Measurements from ENCODE around the gene CHD6. TPM values are rescaled to one million over a fixed set of nuclear protein-coding genes. Genes with fewer than 3 reads are reported as not detected.

The CHD6 gene
- total RNA-seq, 1 experiment from 2014 or later, result 14.2 TPM

DNA sequence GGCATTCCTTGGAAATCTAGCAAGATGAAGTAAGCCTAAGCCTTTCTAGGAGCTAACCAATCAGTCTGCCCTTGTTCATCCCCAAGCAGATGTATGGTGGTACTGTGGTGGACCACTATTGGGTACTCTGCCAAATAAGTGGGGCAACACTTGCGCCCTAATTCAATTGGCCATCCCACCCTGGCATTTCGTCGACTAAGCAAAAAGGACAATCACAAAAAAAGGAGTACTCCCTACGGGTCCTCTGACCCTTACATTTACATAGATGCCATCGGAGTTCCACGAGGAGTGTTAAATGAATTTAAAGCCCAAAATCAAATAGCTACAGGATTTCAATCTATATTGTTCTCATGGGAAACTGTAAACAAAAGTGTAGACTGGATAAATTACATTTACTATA is 19.5 kb downstream of the CHD6 start:
- no peak for DNase-seq (ENCODE audit: low spot score)
- in situ Hi-C loops (cut with HindIII; ENCODE audit: low sequenced_read_pairs), result no loop called here

DNA sequence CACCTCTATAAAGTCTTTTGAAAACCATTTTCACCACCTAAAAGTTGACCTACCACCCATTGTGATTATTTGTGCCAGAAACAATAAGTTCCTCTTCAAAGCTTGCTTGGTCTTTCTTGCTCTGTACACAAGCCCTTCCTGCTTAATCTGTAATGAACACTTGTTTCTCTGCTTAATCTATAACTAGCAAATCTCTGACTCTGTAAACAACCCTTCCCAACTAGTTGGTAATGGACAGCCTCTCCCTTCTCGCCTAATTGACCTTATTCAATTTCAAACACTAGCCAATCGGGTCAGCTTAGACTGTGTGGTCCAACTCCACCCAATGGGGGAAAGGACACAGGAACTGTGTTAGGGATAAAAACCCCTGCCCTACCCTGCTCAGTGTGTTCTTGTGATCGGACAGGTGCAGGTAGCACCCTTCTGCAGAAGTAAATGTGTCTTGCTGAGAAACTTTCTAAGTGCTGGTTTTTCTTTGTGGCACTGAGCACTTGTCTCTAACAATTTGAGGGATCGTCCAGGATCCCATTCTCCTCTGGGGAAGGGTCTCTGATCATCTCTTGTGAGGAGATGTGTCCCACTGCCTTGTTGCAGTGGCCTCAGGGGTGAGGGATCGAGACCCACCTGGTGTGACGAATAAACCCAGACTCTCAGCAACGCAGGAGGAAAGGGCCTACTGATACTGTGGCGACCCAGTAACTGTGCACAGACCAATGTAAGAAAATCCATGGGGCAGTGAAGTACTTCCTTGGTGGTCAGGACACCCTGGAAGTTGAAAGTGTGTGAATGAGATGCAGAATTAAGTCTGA is 23.5 kb downstream of the CHD6 start:
- in situ Hi-C loops (cut with HindIII; ENCODE audit: low sequenced_read_pairs), result no loop called here
- DNase-seq (ENCODE audit: low spot score), result no peak

DNA sequence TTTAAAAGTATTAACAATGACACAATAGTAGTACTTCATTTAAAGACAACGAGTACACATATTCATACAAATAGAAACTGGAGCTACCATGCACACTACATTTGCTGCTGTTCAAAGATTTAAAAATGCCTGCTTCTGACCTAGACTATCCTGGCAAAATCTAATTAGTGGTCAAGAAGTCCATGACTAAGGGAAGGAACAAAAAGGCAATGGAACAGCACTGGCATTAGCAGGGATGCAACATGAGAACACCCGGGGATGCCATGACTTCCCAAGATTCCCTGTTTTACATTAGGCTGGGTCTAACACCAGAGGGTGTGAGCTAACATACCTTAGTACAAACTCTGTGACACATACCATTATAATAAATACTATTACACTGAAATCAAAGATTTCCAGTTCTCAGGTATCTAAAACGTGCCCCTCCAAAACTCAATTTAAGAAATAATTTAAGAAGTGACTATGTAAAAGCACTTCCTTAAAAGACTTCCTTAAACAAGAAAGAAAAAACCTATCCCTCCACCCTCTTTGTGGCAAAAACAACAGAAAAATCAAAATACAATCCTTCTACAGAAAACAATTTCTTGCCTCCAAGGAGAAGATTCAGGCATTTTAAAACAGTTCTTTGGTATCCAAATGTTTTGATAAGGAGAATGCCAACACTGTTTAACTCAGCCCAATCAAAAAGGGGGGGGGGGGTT is 25.5 kb downstream of the CHD6 start:
- in situ Hi-C loops (cut with HindIII; ENCODE audit: low sequenced_read_pairs), result no loop called here
- no peak for DNase-seq (ENCODE audit: low spot score)

DNA sequence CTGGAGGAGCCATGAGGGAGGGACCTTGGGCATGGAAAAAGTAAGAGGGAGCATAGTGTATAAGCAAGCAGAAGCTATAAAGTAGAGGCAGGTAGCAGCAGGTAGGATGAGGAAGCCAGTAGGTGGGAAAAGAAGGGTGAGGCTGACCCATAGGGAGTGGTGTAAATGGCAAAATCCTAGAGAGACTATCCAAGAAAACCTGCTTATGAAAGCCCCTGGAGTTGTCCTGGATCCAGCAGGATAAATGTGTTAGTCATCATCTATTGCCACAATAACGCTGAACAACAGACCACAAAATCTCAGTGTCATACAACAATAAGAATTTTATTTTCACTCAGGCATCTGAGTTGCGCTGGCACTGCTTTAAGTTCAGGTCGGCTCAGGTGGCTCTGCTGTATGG is 30.2 kb downstream of the CHD6 start:
- no peak for DNase-seq (ENCODE audit: low spot score)
- in situ Hi-C loops (cut with HindIII; ENCODE audit: low sequenced_read_pairs), result no loop called here

DNA sequence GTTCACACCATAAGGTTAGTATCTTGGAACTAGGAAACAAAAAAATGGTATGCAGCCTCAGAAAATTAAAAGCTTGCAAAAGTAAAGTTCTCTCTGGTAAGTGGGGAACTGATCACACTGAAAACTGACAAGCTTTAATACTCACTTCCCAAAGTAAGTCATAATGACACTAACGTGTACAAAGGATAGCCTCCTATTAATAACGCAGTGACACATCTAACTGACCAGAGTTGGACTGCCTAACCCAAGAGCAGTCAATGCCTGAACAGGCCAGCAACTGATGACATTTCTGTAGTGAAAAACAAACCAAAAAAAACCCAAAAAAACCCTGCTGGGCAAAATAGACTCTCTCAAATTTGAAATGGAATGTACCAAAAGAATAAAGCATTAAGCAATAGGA is 30.7 kb downstream of the CHD6 start:
- DNase-seq (ENCODE audit: low spot score), result no peak
- in situ Hi-C loops (cut with HindIII; ENCODE audit: low sequenced_read_pairs), result no loop called here

DNA sequence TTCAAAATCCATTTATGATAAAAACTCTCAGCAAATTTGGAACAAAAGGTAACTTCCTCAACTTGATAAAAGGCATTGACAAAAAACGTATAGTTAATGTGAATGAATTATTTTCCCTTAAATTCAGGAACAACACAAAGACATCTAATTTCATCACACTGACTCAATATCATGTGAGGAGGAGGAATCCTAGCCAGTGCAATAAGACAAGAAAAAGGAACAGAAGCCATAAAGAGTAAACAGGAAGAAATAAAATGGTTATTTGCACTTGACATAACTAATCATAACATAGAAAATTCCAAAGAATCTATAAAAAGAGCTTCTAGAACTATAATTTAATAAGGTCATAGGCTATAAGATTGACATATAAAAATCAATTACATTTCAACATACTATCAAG is 31.4 kb downstream of the CHD6 start:
- in situ Hi-C loops (cut with HindIII; ENCODE audit: low sequenced_read_pairs), result no loop called here
- DNase-seq (ENCODE audit: low spot score), result no peak

DNA sequence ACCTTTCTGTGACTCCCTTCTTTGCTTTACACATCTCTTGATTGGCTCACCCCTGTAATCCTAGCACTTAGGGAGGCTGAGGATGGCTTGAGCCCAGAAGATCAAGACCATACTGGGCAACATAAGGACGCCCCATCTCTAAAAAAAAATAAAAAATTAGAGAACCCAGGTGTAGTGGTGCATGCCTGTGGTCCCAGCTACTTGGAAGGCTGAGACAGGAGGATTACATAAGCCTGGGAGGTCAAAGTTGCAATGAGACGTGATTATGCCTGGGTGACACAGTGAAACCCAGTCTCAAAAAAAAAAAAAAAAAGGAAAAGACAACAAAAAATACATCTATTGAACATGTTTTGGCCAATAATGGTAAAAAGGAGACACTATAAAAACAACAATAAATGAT is 37.8 kb downstream of the CHD6 start:
- no peak for DNase-seq (ENCODE audit: low spot score)
- in situ Hi-C loops (cut with HindIII; ENCODE audit: low sequenced_read_pairs), result no loop called here

DNA sequence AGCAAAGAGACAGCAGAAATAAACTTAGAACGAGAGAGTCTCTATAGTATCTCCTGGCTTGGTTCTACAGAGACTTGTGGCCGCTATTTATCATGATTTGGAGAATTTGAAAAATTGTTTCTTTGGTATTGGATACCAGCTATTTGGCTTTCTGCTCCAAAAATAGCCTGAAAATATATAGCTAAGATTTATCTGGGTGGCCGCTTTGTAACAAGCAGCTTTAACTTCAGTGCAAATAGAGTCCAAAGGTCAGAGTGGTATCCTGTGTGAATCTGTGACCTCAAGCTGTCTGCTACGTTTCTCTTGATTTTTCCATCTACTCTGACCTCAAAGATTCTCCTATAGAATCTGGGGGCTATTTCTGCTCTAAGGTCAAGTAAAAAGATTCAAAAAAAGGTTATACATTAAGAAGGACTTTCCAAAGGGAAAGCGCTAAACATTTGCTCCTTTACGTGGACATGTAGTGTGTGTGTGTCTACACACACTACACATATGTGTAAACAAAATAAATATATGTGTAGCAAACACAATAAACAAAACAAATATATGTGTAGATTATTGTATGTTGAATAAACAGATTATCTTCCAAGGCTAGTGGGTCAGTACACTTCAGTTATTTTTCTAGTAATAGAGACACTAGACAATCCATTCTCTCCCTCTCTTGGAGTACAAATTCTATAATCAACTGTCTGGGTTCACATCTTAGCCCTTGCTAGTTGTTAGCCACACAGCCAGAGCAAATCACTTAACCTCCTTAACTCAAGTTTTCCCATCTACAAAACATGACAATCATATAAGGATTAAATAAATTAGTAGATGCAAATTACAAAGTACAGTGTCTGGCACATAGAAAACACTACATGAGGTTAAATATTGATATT is 40.8 kb downstream of the CHD6 start:
- DNase-seq (ENCODE audit: low spot score), result no peak
- in situ Hi-C loops (cut with HindIII; ENCODE audit: low sequenced_read_pairs), result no loop called here

DNA sequence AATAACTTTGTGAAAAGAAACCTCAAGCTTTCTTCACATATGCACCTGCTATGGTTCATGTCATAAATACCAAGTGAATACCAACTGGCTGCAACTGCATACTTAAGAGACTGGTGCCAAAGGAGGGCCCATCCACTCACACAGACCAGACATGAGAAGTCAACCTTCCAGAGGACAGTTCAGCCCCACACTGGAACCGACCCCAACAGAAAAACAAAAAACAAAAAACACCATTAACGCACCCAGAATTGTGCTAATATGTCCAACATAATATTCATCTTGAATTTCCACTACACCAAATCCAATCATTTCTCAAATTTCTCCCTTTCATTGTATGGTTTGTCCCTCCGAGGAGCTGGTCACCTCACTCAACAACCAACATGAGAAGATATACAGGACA is 42.8 kb downstream of the CHD6 start:
- in situ Hi-C loops (cut with HindIII; ENCODE audit: low sequenced_read_pairs), result no loop called here
- DNase-seq (ENCODE audit: low spot score), result no peak

DNA sequence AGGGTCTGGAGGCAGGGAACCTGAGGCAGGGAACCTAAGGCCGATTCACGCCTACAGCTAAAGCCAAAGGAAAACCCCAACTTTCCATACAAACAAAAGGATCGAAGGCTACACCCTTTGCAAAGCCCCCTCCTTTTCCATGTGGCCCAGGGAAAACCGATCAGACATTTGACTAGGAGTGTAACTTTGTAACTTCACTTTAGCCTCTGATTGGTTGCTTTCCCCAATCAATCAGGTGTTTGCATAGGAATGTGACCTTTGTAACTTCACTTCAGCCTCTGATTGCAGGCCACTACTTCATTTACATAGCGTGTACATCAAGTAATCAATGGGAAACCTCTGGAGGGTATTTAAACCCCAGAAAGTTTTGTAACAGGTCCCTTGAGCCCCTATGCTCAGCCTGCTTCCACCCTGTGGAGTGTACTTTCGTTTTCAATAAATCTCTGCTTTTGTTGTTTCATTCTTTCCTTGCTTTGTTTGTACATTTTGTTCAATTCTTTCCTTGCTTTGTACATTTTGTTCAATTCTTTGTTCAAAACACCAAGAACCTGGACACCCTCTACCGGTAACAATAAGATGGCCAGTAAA is 43.3 kb downstream of the CHD6 start:
- in situ Hi-C loops (cut with HindIII; ENCODE audit: low sequenced_read_pairs), result no loop called here
- DNase-seq (ENCODE audit: low spot score), result no peak

DNA sequence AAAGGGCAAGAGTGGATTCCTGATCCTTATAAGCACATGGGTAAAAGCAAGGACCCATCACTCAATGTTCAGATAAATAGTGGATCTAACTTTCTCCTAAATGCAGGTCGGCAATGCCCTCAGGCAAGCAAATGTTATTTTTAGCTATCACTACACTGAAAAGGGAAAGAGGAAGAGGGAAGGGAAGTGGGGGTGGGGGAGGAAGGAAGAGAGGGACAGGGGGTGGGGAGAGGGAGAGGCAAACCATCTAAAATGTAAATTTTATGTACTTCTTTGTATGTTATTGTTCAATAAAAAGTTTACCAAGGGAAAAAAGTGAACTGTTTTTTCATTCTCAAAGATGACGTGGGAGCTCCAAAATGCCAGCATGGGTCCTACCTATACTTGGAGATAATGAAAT is 44.2 kb downstream of the CHD6 start:
- in situ Hi-C loops (cut with HindIII; ENCODE audit: low sequenced_read_pairs), result no loop called here
- DNase-seq (ENCODE audit: low spot score), result no peak

DNA sequence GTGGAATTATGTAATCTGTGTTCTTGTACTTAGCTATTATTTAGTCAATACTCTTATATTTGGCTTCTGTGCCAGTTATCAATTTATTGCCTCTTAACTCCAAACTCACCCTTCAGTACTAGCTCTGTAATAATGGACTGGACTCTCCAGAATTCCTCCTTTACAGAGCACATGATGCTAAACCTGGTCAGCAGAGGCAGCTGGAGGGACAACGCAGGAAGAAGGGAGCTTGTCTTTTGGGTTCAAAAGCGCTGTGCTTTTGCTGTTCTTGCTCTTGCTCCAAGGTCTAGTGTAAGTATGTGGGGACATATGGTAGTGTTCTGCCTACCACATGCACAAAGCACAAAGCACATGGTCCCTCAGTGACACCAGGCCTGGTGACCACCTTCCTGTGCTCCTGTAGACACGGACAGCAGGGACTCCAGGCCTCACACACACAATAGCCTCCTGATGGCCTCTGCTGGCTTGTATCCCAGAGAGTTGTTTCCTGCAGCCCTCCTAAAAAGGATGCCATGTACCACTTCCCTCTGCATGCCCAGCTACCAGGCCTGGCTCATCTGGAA is 46.1 kb downstream of the CHD6 start:
- peak; percentile 33 for DNase-seq (ENCODE audit: low spot score)
- in situ Hi-C loops (cut with HindIII; ENCODE audit: low sequenced_read_pairs), result no loop called here

DNA sequence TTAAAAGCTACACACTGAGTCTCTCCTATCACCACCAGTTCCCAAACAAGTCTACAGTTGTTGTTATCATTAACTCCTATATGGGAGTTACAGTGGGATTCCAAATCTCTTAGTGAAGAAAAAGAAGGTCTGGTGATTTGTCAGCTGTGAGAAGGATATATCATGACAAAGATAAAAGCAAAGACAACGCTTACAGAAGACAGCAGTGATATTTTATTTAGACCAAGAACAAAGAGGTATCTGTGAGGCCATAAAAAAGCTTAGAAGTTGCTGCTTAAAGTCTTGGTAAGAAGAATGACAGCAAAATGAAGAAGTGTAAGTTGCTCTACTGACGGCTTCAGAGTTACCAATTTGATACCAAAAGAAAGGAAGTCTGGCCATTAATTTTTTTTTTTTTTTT is 47.2 kb downstream of the CHD6 start:
- in situ Hi-C loops (cut with HindIII; ENCODE audit: low sequenced_read_pairs), result no loop called here
- no peak for DNase-seq (ENCODE audit: low spot score)

DNA sequence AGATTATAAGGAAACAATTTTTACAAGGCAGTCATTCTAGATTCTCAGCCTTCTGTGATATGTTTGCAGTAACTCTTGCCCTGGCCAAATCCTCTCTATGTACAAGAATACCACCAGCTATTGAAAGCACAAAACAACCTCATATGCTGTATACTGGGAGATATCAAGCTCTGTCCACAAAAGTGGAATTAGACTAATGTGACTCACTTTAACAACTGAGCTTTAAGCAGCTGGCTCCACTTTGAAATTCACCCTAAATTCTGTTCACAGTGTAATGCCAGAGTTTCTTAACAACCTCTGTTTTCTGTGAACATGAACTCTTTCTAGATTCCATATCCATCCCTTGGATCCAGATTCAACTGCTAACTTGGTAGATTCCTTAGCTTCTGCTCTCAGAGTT is 47.6 kb downstream of the CHD6 start:
- no peak for DNase-seq (ENCODE audit: low spot score)
- in situ Hi-C loops (cut with HindIII; ENCODE audit: low sequenced_read_pairs), result no loop called here

DNA sequence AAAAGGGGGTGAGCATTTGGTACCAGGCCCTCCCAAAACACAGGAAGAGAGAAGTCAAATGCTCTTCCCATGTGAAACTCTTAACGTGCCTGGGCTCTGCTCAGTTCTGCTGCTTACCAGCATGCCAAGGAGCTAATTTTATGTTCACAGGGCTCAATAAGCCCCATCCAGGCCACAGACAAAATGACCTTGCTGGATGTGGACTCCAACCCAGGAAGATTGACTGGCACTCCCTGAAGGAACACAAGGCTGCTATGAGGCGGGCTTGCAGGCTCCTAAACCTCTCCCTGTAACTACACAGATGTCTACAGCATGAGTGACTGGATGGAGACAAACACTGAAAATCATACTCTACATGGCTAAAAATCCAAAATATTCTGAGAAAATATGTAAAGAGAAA is 50.6 kb downstream of the CHD6 start:
- DNase-seq (ENCODE audit: low spot score), result no peak
- in situ Hi-C loops (cut with HindIII; ENCODE audit: low sequenced_read_pairs), result no loop called here

DNA sequence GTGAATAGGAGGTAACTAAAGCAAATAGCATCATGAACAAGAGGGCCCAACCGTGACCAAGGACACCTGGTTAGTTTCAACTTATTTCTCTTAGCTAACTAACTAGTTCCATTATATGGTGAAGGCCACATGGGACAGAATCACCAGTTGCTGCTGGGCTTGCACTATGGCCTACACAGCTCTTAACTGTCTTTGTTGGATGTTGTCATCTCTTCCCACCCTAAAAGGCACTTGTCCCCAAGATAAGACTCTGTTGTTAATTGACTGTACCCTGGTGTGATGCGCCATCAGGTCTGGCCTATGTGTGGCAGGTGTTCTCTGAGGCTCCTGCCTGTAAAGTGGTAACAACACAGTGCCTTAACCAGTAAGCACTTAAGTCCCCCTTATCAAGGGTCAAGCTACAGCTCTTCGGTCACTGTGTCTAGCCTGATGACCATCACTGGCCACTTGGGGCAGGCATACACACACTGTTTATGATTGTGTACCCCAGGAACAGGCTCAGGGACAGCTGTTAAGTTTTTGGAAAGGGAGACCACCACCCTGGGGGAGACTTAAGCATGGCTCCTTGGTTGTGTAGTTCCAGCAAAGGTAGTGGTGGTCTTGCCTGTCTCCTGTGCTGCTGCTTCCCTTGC is 51.2 kb downstream of the CHD6 start:
- in situ Hi-C loops (cut with HindIII; ENCODE audit: low sequenced_read_pairs), result no loop called here
- DNase-seq (ENCODE audit: low spot score), result no peak

DNA sequence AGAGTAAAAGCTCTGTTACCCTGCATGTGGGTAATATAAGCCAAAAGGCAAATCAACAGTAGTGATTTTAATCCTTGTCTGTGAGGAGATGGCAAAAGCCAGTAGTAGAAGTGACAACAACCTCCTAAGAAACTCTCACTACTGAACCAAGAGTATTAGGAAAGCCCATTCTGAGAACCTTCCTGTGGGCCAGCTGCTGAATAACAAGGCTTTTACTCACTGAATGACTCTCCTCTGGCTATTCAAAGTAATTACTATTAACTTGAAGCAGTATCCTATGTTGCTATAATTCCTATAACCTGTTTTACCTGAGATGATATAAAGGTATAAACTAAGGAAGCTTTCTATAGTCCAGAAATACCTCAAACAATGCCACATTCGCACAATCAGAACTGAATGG is 55.1 kb downstream of the CHD6 start:
- DNase-seq (ENCODE audit: low spot score), result no peak
- in situ Hi-C loops (cut with HindIII; ENCODE audit: low sequenced_read_pairs), result no loop called here

DNA sequence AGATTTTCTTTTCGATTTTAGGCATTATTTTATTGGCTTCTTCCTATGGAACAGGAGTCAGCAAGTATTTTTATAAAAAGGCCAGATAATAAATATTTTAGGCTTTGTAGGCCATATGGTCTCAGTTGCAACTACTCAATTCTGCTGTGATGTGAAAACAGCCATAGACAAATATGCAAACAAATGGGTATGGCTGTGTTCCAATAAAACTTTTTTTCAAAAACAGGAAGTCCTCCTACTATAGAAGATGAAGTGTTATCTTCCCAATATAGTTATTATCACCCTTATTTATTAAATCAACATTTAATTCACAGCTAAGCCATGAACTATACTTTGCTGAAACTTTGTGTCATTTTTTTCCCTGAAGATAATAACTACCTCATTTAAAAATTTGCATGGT is 57.2 kb downstream of the CHD6 start:
- DNase-seq (ENCODE audit: low spot score), result no peak
- in situ Hi-C loops (cut with HindIII; ENCODE audit: low sequenced_read_pairs), result no loop called here

DNA sequence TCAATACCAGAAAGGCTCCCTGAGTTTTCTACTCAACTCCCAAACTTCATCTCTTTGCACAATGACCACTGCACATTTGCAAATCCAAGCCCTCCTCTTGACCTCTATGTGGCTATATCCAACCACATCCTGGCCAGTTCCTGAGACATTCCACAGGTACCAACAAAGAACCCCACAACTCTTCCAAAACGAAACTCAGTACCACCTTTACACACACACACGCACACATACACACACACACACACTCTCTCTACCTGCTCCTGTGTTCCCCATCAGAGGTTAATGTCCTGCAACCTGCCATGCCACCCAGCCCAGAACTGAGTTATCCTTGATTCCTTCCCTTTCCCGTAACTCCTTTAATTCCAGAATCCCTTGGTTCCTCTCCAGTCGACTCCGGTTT is 58.5 kb downstream of the CHD6 start:
- DNase-seq (ENCODE audit: low spot score), result no peak
- in situ Hi-C loops (cut with HindIII; ENCODE audit: low sequenced_read_pairs), result no loop called here
